H9 (cell line): Measurements from ENCODE around the gene MYOCD. TPM values are rescaled to one million over a fixed set of nuclear protein-coding genes. Genes with fewer than 3 reads are reported as not detected.

ENCODE experiments used
- DNase-seq: peaks from one replicate; pipeline ENCODE4 v3.0.0-alpha.2; 2017
- H2AFZ ChIP-seq: one replicate; pipeline ENCODE4 v1.6.1; 2013; ENCODE audit warnings: mild to moderate bottlenecking, low read length, control low read depth, moderate library complexity
- H2AK5ac ChIP-seq: 2 replicates; pipeline ENCODE4 v1.6.1; 2013; ENCODE audit warnings: low read length, control low read depth, mixed read lengths; ENCODE audit not compliant: insufficient read length
- H2BK120ac ChIP-seq: one replicate; pipeline ENCODE4 v1.6.1; 2013; ENCODE audit warnings: low read depth, mild to moderate bottlenecking, low read length, control low read depth, inconsistent platforms; ENCODE audit not compliant: poor library complexity, severe bottlenecking
- H2BK12ac ChIP-seq: 2 replicates; pipeline ENCODE4 v1.6.1; 2013; ENCODE audit warnings: low read length, control low read depth, mixed read lengths, low read depth; ENCODE audit not compliant: insufficient read length
- H2BK15ac ChIP-seq: 2 replicates; pipeline ENCODE4 v1.6.1; 2013; ENCODE audit warnings: low read depth, low read length, control low read depth
- H2BK20ac ChIP-seq: one replicate; pipeline ENCODE4 v1.6.1; 2013; ENCODE audit warnings: low read depth, mild to moderate bottlenecking, low read length, control low read depth, inconsistent platforms; ENCODE audit not compliant: poor library complexity, severe bottlenecking
- H2BK5ac ChIP-seq: 2 replicates; pipeline ENCODE4 v1.6.1; 2013; ENCODE audit warnings: low read length, control low read depth, mixed read lengths; ENCODE audit not compliant: insufficient read length
- H3K14ac ChIP-seq: 2 replicates; pipeline ENCODE4 v1.6.1; 2013; ENCODE audit warnings: low read length, control low read depth; ENCODE audit not compliant: insufficient read depth
- H3K18ac ChIP-seq: 2 replicates; pipeline ENCODE4 v1.6.1; 2013; ENCODE audit warnings: low read depth, mild to moderate bottlenecking, mixed read lengths, low read length, control low read depth; ENCODE audit not compliant: insufficient read length
- H3K23ac ChIP-seq: 2 replicates; pipeline ENCODE4 v1.6.1; 2013; ENCODE audit warnings: low read length, control low read depth, mixed read lengths, low read depth; ENCODE audit not compliant: insufficient read length
- H3K23me2 ChIP-seq: 2 replicates; pipeline ENCODE4 v1.6.1; 2013; ENCODE audit warnings: low read depth, mild to moderate bottlenecking, mixed read lengths, low read length, control low read depth; ENCODE audit not compliant: insufficient read length, poor library complexity, severe bottlenecking
- H3K27ac ChIP-seq: 2 replicates; pipeline ENCODE4 v1.5.1; 2013; ENCODE audit warnings: low read length, control low read depth, mixed read lengths, low read depth; ENCODE audit not compliant: insufficient read length
- H3K27me3 ChIP-seq: 2 replicates; pipeline ENCODE4 v1.6.1; 2013; ENCODE audit warnings: low read length, control low read depth, inconsistent platforms; ENCODE audit not compliant: insufficient read depth
- H3K4ac ChIP-seq: 2 replicates; pipeline ENCODE4 v1.6.1; 2013; ENCODE audit warnings: low read depth, mild to moderate bottlenecking, control low read depth, inconsistent platforms, low read length, moderate library complexity
- H3K4me1 ChIP-seq: 2 replicates; pipeline ENCODE4 v1.6.1; 2013; ENCODE audit warnings: low read length, control low read depth, inconsistent platforms; ENCODE audit not compliant: insufficient read depth
- H3K4me2 ChIP-seq: 2 replicates; pipeline ENCODE4 v1.6.1; 2013; ENCODE audit warnings: low read length, control low read depth, mixed read lengths; ENCODE audit not compliant: insufficient read length, insufficient read depth
- H3K56ac ChIP-seq: 2 replicates; pipeline ENCODE4 v1.6.1; 2013; ENCODE audit warnings: low read depth, mild to moderate bottlenecking, mixed read lengths, low read length, control low read depth; ENCODE audit not compliant: insufficient read length
- H3K79me1 ChIP-seq: 2 replicates; pipeline ENCODE4 v1.6.1; 2013; ENCODE audit warnings: low read depth, mild to moderate bottlenecking, moderate library complexity, low read length, control low read depth, inconsistent platforms; ENCODE audit not compliant: insufficient read depth, poor library complexity, severe bottlenecking
- H3K79me2 ChIP-seq: 2 replicates; pipeline ENCODE4 v1.6.1; 2013; ENCODE audit warnings: low read length, control low read depth, inconsistent platforms; ENCODE audit not compliant: insufficient read depth
- H3K9ac ChIP-seq: 2 replicates; pipeline ENCODE4 v1.6.1; 2013; ENCODE audit warnings: low read length, control low read depth, mixed read lengths; ENCODE audit not compliant: insufficient read length; ENCODE audit errors: extremely low read depth
- H3K9me3 ChIP-seq: one replicate; pipeline ENCODE4 v1.6.1; 2013; ENCODE audit warnings: low read depth, low read length, inconsistent platforms; ENCODE audit not compliant: control insufficient read depth
- H3T11ph ChIP-seq: one replicate; pipeline ENCODE4 v1.6.1; 2013; ENCODE audit warnings: mild to moderate bottlenecking, low read length, control low read depth, inconsistent platforms
- H4K20me1 ChIP-seq: one replicate; pipeline ENCODE4 v1.6.1; 2013; ENCODE audit not compliant: control insufficient read depth, insufficient read length, insufficient read depth
- H4K5ac ChIP-seq: 2 replicates; pipeline ENCODE4 v1.6.1; 2013; ENCODE audit warnings: low read depth, mild to moderate bottlenecking, mixed read lengths, low read length, control low read depth; ENCODE audit not compliant: insufficient read length
- H4K8ac ChIP-seq: replicated peaks from 2 replicates; pipeline ENCODE4 v1.6.1; 2013; ENCODE audit warnings: low read length, control low read depth, mixed read lengths, low read depth; ENCODE audit not compliant: insufficient read length
- H4K91ac ChIP-seq: 2 replicates; pipeline ENCODE4 v1.6.1; 2013; ENCODE audit warnings: low read depth, mild to moderate bottlenecking, moderate library complexity, mixed read lengths, low read length, control low read depth; ENCODE audit not compliant: insufficient read length
- H3K27ac Mint-ChIP-seq, 3 experiments: 2 replicates in 2 of 3; 3 replicates in 1 of 3; pipeline ENCODE4 v1.8.0; 2020 to 2021; ENCODE audit warnings: mixed read lengths in 3 of 3, mild to moderate bottlenecking in 1 of 3, moderate library complexity in 1 of 3
- H3K27me3 Mint-ChIP-seq: 2 replicates; pipeline ENCODE4 v1.8.0; 2021; ENCODE audit warnings: low read depth, mild to moderate bottlenecking, moderate library complexity, mixed read lengths
- H3K36me3 Mint-ChIP-seq, 3 experiments: 2 replicates in 2 of 3; 3 replicates in 1 of 3; pipeline ENCODE4 v1.8.0; 2020 to 2021; ENCODE audit warnings: low read depth in 3 of 3, mixed read lengths in 3 of 3; ENCODE audit not compliant: insufficient read depth in 1 of 3
- H3K4me1 Mint-ChIP-seq, 2 experiments: 2 replicates each; pipeline ENCODE4 v1.8.0; 2020; ENCODE audit warnings: mixed read lengths in 2 of 2
- H3K4me3 Mint-ChIP-seq, 2 experiments: 2 replicates in 1 of 2; 3 replicates in 1 of 2; pipeline ENCODE4 v1.8.0; 2020 to 2021; ENCODE audit warnings: mild to moderate bottlenecking in 2 of 2, mixed read lengths in 2 of 2, moderate library complexity in 1 of 2
- H3K9me3 Mint-ChIP-seq, 2 experiments: 2 replicates in 1 of 2; 3 replicates in 1 of 2; pipeline ENCODE4 v1.8.0; 2020; ENCODE audit warnings: mild to moderate bottlenecking in 2 of 2, mixed read lengths in 2 of 2, moderate library complexity in 1 of 2
- WGBS: extraction: QIAGEN DNeasy Blood & Tissue Kit; methylation state at CpG from one replicate; pipeline ENCODE4 v1.1.7; 2013; ENCODE audit warnings: missing lambda C conversion rate, low lambda C conversion rate, mixed read lengths; ENCODE audit not compliant: insufficient read length; ENCODE audit errors: extremely low coverage; 5-methylcytosine and 5-hydroxymethylcytosine counted together
- total RNA-seq: library from RNA; stranded (reverse); gene quantifications from 2 replicates; pipeline ENCODE4 v1.2.1, GENCODE V29; 2021
- TF ChIP-seq, protein P1 (sequence below): fragments of 200-600 bp; sonication (generic); conservative IDR thresholded peaks from 3 replicates; pipeline ENCODE4 v1.8.0; 2021; ENCODE audit warnings: antibody characterized with exemption, mild to moderate bottlenecking

The MYOCD gene
- total RNA-seq, 1 experiment from 2014 or later: 0.17 TPM

DNA sequence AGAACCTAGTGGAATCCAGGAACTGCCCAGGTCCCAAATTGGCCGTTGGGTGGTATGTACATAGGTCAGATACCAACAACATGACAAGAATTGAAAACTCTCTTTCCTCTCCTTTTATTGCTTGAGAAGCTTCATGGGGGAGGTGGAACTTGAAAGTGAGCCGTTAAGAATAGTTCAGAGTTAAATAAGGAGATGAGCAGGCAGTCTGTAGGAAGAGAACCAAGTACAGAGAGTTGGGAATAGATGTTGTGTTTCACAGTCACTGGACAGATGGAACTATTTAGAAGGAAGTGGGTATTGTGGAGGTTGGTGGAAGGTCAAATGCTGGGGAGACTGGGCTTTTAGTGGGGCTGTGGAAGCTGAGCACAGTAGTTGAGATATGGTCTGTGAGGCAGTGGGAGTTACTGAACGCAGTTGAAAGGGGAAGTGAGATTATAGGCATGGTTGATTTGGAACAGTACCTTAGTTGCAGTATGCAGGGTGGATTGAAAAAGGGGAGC, 150.0 kb downstream of the MYOCD start:
- Mint-ChIP-seq H3K27ac (no peak overlapping the region), H3K27me3 (no peaks in the 10 kb centered on the region), H3K4me3 (no peak overlapping the region), H3K36me3 (peaks cover 0 to 7% (median 5%) of the 10 kb centered on the region in 3 experiments; a peak in 4 of 7 replicates), H3K9me3 (peaks cover 2 to 5% of the 10 kb centered on the region in 2 experiments; a peak in 2 of 5 replicates), H3K4me1 (peaks cover 5 to 7% of the 10 kb centered on the region in 2 experiments; a peak in 3 of 4 replicates)
- H3K23ac ChIP-seq: no peak overlapping the region
- no CpG with 5 or more reads among the region's 3 CpGs for WGBS
- no peak overlapping the region for H4K91ac ChIP-seq
- H3K9me3 ChIP-seq: no peaks in the 10 kb centered on the region
- no peak overlapping the region for H2AK5ac ChIP-seq
- no peak overlapping the region for H2BK120ac ChIP-seq
- H4K8ac ChIP-seq: no peak overlapping the region
- H3K4me1 ChIP-seq: no peaks in the 10 kb centered on the region
- H3K4me2 ChIP-seq: no peak overlapping the region
- H3K27ac ChIP-seq: no peak overlapping the region
- H3K18ac ChIP-seq: no peak overlapping the region
- no peak overlapping the region for H2AFZ ChIP-seq
- no peaks in the 10 kb centered on the region for H3K79me2 ChIP-seq
- no peak overlapping the region for H3K4ac ChIP-seq
- no peak overlapping the region for H4K5ac ChIP-seq
- H3K27me3 ChIP-seq: no peaks in the 10 kb centered on the region
- H3K79me1 ChIP-seq: no peaks in the 10 kb centered on the region
- H3T11ph ChIP-seq: no peak overlapping the region
- no peak overlapping the region for H3K9ac ChIP-seq
- no peak overlapping the region for H2BK15ac ChIP-seq
- H2BK20ac ChIP-seq: no peak overlapping the region
- no peak overlapping the region for H3K14ac ChIP-seq
- no peaks in the 10 kb centered on the region for H4K20me1 ChIP-seq
- no peaks in the 10 kb centered on the region for H3K23me2 ChIP-seq
- H2BK5ac ChIP-seq: no peak overlapping the region
- TF ChIP-seq, protein P1, sequence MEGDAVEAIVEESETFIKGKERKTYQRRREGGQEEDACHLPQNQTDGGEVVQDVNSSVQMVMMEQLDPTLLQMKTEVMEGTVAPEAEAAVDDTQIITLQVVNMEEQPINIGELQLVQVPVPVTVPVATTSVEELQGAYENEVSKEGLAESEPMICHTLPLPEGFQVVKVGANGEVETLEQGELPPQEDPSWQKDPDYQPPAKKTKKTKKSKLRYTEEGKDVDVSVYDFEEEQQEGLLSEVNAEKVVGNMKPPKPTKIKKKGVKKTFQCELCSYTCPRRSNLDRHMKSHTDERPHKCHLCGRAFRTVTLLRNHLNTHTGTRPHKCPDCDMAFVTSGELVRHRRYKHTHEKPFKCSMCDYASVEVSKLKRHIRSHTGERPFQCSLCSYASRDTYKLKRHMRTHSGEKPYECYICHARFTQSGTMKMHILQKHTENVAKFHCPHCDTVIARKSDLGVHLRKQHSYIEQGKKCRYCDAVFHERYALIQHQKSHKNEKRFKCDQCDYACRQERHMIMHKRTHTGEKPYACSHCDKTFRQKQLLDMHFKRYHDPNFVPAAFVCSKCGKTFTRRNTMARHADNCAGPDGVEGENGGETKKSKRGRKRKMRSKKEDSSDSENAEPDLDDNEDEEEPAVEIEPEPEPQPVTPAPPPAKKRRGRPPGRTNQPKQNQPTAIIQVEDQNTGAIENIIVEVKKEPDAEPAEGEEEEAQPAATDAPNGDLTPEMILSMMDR: no peak
- H2BK12ac ChIP-seq: no peak overlapping the region
- H3K56ac ChIP-seq: no peak overlapping the region
- no peak for DNase-seq

Other genes starting within 250 kb of the MYOCD start
- gene ARHGAP44, start 123.6 kb downstream of the MYOCD start, total RNA-seq: 9.9 and 10.9 TPM in 2 replicates